HL-60 (cell line): ENCODE results near the gene GAB2.

ENCODE experiments used
- CTCF ChIP-seq: IDR thresholded peaks from one replicate; pipeline ENCODE4 v1.5.1; 2011; ENCODE audit warnings: low read length, control low read depth, inconsistent platforms; ENCODE audit not compliant: insufficient read depth
- POLR2AphosphoS5 ChIP-seq: IDR thresholded peaks from 2 replicates; pipeline ENCODE4 v1.6.1; 2012; ENCODE audit warnings: low read depth
- SPI1 ChIP-seq: IDR thresholded peaks from 2 replicates; pipeline ENCODE4 v1.6.1; 2012; ENCODE audit warnings: low read depth, mild to moderate bottlenecking, borderline replicate concordance
- TF ChIP-seq, protein P1 (sequence below): IDR thresholded peaks from 2 replicates; pipeline ENCODE4 v1.6.1; 2012; ENCODE audit warnings: low read depth; ENCODE audit not compliant: insufficient replicate concordance

DNA sequence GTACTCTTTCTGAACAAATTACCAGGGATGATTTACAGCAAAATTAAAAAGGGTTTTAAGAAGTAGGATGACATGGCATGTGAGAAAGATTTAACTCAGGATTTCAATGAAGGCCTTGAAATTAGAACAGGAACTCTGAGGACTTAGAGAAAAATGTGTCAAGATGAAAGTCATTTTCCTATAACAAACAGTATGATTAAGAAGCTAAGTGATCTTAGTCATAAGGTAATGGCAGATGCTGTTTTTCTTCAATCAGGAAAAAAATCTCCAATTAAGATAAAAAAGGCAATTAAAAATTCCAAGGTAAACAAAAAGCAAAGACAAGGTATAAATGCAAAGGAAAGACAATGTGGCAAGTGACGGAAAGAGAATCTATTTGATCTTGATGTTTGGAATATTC lies 73.5 kb downstream of the GAB2 start:
- TF ChIP-seq, protein P1, sequence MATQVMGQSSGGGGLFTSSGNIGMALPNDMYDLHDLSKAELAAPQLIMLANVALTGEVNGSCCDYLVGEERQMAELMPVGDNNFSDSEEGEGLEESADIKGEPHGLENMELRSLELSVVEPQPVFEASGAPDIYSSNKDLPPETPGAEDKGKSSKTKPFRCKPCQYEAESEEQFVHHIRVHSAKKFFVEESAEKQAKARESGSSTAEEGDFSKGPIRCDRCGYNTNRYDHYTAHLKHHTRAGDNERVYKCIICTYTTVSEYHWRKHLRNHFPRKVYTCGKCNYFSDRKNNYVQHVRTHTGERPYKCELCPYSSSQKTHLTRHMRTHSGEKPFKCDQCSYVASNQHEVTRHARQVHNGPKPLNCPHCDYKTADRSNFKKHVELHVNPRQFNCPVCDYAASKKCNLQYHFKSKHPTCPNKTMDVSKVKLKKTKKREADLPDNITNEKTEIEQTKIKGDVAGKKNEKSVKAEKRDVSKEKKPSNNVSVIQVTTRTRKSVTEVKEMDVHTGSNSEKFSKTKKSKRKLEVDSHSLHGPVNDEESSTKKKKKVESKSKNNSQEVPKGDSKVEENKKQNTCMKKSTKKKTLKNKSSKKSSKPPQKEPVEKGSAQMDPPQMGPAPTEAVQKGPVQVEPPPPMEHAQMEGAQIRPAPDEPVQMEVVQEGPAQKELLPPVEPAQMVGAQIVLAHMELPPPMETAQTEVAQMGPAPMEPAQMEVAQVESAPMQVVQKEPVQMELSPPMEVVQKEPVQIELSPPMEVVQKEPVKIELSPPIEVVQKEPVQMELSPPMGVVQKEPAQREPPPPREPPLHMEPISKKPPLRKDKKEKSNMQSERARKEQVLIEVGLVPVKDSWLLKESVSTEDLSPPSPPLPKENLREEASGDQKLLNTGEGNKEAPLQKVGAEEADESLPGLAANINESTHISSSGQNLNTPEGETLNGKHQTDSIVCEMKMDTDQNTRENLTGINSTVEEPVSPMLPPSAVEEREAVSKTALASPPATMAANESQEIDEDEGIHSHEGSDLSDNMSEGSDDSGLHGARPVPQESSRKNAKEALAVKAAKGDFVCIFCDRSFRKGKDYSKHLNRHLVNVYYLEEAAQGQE = no peak
- no peak for TF ChIP-seq CTCF
- no peak for TF ChIP-seq SPI1
- TF ChIP-seq POLR2AphosphoS5 = no peak
